NCI-H748 (cell line): ENCODE data around the gene RASAL3.
"Not testable (repeated sequence)": the region's sequence is repeated elsewhere in the genome, so short reads cannot be mapped to it uniquely, and the experiment has no call there.

ENCODE experiments used
- DNase-seq: peaks from one replicate; lab custom pipeline; 2025; ENCODE audit not compliant: unreplicated experiment; lab: John Stamatoyannopoulos, UW

The RASAL3 gene

GRCh38 chr19:15421721-15422260 lies 42.6 kb downstream of the RASAL3 start:
- no peak for DNase-seq

- no peak for DNase-seq
Observed at GRCh38 chr19:15421136-15421695, 43.1 kb downstream of the RASAL3 start.

- DNase-seq = peak; percentile 4
Observed at GRCh38 chr19:15419413-15420025, 44.8 kb downstream of the RASAL3 start.

DNA sequence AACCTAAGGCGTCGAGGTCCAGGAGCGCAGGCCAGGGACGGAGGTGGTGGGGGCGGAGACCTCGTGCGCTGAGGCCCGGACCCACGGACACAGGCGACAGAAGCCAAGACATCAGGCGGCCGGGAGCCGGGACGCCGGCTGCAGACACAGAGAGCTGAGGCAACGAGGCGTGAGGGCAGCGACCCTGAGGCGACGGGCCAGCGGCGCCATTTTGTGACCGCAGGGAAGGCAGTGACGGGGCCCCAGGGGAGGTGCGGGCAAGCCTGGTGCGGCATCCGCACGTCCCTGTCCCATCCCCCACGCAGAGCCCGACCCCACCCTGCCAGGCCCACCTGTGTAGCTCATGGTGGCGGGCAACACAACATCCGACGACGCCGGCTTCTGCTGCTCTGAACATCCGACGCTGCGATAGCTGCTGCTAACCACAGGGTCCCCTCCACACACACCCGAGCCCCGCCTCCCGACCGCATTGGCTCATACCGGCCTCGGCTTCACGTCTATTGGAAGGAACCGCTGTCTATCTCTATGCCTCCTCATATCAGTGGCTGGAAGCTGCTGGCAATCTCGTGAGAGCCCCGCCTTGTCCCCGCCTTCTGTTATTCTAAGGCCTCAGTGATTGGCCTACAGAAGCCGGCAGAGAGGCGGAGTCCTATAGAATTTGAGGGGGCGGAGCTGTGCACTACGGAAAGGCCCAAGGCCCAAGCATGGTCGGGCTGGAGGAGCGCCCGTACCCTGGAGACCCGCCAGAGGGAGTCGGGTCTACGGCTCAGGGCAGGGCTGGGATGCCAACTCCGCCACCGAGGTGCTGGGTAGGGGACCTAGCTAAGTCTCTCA lies 45.5 kb downstream of the RASAL3 start, which contains the start of gene AKAP8L:
AKAP8L (minus strand) TSS at position 410 of the 834 bp plus-strand sequence; CDS start at position 345, 65 bp downstream.
- DNase-seq = peak; percentile 98

DNA sequence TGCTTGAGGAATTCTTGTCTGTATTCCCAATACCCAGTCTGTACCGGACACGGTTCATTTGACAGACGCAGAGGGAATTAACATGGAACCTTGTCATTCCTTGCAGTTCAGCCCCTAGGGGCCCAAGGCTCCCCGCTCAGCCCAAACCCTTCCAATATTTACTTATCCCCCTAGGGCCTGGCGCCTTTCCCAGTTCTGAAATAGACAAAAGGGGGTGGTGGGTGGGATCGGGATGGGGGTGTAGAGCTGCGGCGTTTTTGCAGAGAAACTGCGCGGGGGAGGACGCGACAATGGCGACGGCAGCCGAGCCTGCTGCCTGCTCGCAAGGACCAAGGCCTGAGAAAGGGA lies 46.1 kb downstream of the RASAL3 start:
- peak; percentile 58 for DNase-seq

DNA sequence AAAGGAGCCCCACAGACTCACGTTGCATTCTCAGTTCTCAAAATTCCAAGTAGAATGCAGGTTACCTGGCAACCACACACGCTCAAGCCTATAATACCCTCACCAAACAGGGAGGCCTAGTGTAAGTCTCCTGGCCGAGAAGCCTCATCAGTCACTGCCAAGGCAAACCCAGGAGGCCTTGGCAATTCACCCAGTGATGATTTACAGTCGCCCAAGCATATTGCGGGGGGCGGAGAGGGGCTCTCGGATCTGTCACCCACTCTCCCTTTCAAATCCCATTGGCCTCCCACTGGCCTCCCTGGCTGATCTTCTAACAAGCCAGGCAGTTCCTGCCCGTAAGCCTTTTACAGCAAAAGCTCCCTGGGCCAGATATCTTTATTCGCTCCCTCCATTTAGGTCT lies 46.6 kb downstream of the RASAL3 start:
- peak; percentile 33 for DNase-seq

- no peak for DNase-seq
Observed at GRCh38 chr19:15412832-15413231, 51.5 kb downstream of the RASAL3 start.

DNA sequence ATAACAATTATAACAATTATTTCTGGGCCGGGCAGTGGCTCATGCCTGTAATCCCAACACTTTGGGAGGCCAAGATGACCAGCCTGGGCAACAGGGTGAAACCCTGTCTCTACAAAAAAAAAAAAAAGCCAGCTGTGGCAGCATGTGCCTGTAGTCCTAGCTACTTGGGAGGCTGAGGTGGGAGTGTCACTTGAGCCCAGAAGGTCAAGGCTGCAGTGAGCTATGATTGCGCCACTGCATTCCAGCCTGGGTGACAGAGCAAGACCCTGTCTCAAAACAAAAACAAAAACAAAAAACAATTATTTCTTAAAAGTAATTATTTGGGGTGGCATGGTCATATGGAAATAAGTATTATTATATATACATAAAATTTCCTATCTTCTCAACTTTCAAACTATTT lies 53.0 kb downstream of the RASAL3 start:
- not testable (repeated sequence) for DNase-seq

- no peak for DNase-seq
Observed at GRCh38 chr19:15404780-15405211, 59.5 kb downstream of the RASAL3 start.

DNA sequence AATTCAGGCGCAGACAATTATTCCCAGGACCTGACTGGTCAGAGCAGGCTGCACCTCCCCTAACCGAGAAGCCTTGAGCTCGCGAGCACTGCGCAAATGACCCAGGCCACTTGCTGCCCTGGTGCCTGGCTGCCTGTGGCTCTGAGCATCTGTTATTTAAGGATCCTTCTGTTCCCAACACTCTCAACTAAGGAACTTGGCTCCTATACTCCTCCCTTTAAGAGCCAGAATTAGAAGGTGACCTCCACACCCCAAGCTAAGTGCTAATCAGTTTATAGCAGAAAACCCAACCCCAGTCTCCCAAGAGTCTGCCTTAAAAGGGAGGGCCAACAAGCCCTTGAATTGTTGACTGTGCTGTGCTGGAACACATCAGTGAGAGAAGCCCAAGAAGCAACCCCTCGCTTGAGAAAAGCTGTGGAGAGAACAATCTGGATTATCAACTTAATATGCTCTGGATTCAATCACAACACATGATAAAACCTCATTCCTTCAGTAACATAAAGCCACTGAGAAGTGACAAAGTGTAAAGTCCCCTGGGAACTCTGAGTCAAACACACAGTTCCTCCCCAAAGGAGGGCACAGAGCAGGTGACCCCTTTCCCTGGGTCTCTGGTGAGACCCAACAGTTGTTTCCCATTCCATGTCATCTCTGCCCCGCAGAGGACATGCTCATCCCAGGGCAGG lies 60.1 kb downstream of the RASAL3 start:
- DNase-seq = no peak

- DNase-seq = no peak
Observed at GRCh38 chr19:15403151-15403531, 61.2 kb downstream of the RASAL3 start.

DNA sequence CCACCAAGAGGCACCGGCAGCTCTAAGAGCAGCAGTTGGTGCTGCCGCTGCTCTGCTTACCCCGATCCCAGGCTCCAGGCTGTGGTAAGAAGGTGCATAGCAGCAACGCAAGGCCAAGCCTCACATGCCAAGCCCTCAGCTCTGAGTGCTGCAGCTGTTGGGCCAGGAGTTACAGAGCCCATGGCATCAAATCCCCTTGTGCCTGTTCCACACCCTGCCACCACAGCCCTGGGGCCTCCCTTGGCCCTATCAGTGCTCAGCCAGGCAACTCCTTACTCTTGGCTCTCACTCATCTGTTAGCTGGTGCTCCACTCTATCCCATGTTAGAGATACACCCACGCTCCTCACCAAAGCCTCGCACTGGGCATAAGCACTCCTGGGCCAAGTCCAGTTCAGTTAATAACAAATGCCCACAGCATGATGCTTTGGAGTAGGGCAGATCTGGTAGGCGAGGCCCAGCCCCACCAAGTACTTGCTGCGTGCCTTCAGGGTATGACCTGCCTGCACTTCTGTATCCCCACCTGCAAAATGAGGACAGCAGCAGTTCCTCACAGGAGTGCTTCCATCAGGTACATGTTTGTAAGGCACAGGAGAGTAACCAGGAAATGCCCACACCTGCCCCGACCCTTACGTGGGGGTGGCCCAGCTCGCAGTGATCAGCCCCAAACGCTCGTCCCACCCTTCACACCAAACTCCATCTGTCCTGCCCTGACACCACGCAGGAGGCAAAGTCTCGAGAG lies 61.8 kb downstream of the RASAL3 start:
- no peak for DNase-seq
